Testis (tissue), 2 donors: ENCODE measurements around the gene MDH1B.

Experiments used
- CTCF ChIP-seq, 3 experiments: fragments of 450-650 bp in 2 of 3; fragments of 200-600 bp in 1 of 3; sonication (generic) in 1 of 3; IDR thresholded peaks; one replicate each; pipeline ENCODE4 v1.5.1; 2016 to 2019; ENCODE audit warnings: antibody characterized with exemption in 3 of 3, mild to moderate bottlenecking in 2 of 3, moderate library complexity in 1 of 3
- POLR2A ChIP-seq: fragments of 450-650 bp; IDR thresholded peaks from one replicate; pipeline ENCODE4 v1.6.1; 2017; ENCODE audit warnings: antibody characterized with exemption, mild to moderate bottlenecking, moderate library complexity

- no peak for TF ChIP-seq CTCF (IDR thresholded peaks at IDR 0.05)
- TF ChIP-seq POLR2A, result no peak
Observed at GRCh38 chr2:206780671-206781070, 15.5 kb upstream of the MDH1B start.
